SKM-1 (cell line): Measurements from ENCODE around the gene CAPG.
"Not testable (repeated sequence)": the region's sequence is repeated elsewhere in the genome, so short reads cannot be mapped to it uniquely, and the experiment has no call there.

ENCODE experiments used
- DNase-seq: peaks from one replicate; lab custom pipeline; 2025; ENCODE audit not compliant: unreplicated experiment; lab: John Stamatoyannopoulos, UW

Gene CAPG

GRCh38 chr2:85421260-85422071 lies 11.3 kb upstream of the CAPG start:
- DNase-seq, result no peak

DNA sequence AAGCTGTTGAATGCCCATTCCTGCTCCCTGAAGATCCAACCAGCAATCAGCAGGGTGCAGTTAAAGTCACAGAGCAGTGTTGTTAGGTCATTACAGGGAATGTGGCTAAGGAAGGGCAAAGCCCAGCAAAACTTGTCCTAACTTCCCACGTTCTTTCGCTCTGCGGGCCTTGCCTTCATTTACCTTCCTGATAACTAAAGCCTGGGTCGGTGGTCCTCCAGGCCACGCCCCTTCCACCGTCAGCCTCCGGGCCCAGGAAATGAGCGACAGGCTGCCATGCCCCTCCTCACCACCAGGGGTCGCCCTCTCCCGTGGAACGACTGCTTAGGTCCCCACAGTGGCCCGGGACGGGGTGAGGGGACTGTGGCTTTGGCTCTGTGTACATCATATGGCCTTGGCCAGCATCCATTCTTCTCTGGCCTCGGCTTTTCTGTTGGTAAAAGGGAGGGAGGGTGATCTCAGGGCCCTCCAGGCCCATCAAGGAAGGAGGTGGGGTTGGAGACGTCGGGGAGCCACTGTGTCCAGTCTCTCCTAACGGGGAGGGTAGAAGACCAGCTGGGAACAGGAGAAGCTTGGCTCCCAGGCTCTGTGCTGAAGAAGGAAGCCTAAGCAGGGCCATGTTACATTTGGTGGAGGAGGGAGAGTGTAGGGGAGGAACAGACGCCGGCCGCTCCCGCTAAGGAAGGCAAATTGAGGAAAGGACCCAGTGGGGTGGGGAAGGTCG lies 10.5 kb upstream of the CAPG start:
- DNase-seq, result peak; percentile 88

DNA sequence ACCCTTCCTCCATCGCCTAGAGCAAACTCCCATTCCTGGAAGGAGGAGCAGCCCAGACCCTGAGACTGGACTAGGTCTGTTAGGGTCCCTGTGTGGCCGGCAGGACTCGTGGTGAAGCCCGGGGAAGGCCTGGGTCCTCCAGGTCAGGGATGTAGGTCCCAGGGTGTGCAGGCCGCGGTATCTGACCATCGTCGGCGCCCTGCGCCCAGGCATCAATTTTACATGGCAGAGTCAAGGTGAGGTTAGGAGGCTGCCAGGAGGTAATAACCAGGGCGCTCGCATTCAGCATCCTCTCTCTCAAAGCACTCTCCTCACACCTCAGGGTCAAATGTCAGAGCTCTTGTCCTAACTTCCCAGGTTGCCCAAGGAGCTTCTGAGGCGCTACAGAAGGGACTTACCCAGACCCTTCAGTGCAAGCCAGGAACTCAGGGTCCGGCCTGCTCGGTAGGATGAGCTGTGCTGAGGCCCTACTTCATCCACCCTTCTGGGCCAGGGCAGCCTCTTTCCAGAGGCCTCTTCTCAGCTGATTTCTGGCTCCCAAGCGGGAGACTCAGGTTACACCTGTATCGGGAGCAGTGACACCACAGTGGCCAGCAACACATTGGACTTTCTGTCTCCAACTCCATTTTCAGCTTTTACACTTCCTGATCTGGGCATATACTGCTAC lies 9.0 kb upstream of the CAPG start:
- no peak for DNase-seq

GRCh38 chr2:85418132-85419008 lies 8.2 kb upstream of the CAPG start, which contains the start of gene SH2D6:
Gene SH2D6 (plus strand): TSS chr2:85418714. CDS start chr2:85429466, 10,752 bp downstream.
- DNase-seq, result peak; percentile 93

- no peak for DNase-seq
Observed at GRCh38 chr2:85415980-85416650, 5.9 kb upstream of the CAPG start.

DNA sequence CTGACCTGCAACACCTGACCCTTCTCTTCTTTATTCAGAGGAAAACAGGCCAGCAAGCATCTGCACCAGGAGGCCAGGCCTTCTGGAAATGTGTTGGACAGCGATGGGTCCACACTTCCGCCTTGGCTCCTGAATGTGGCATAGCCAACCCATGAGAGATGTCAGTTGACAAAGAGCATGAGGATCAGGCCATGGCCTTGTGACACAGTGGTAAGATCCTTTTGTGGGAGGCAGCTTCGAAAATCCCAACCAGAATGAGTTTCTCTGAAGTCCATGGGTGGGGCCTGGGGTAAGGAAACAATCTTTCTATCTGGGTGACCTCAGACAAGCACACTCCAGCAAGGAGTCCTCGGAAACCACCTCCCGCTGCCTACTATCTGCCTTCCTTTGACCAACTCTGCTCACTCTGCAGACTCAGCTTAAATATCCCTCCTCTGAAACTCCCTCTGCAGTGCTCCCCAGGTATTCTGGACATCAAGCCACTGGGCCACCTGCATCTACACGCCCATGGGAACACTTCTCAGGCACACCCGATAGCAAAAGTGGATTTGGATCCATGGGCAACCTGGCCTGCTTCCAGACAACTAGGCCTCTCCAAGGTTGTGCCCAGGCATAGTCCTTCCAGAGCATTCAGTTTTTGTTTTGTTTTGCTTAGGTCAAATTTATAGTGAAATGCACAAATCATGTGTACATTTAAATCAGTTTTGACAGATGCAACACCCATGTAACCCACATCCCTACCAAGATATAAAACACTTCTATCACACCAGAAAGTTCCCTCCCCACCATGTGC lies 4.8 kb upstream of the CAPG start:
- no peak for DNase-seq

GRCh38 chr2:85414421-85414759 lies 4.2 kb upstream of the CAPG start:
- not testable (repeated sequence) for DNase-seq

DNA sequence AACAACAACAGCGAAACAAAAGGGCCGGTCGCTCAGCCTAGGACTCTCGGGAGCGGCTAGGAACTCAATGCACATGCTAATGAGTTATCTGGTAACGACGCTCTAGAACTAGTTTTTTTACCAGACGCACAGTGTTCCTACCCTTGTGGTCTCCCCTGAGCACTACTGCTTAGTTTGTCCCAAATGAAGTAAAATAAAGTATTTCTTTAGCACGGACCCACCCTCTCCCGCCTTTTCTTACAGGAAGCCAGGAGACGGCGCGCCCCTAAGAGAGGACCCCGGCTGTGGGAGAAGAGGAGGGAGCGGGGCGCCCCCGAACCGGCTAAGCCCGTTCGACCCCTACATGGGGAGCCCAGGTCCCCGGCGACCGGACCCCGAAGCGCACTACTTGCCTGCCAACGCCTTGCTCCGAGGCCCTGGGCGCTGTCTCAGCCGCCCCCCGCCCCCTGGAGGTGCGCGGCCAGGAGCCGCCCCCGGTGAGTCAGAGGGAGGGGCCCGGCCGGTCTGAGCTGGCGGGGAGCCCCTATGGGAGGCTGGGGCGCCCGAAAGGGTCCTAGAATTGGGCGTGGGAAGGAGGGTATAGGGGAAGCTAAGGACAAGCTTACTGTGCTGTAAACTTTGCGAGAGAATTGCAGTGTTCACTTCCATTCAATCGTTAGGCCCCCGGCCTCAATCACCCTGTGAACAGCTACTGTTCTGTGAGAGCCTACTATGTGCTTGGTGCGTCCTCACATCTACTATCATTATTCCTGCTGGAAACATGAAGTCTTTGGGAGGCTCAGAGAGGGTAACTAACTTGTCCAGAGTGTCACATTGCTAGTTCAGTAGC lies 3.6 kb upstream of the CAPG start:
- DNase-seq, result no peak

GRCh38 chr2:85411405-85411748 lies 1.2 kb upstream of the CAPG start:
- no peak for DNase-seq

DNA sequence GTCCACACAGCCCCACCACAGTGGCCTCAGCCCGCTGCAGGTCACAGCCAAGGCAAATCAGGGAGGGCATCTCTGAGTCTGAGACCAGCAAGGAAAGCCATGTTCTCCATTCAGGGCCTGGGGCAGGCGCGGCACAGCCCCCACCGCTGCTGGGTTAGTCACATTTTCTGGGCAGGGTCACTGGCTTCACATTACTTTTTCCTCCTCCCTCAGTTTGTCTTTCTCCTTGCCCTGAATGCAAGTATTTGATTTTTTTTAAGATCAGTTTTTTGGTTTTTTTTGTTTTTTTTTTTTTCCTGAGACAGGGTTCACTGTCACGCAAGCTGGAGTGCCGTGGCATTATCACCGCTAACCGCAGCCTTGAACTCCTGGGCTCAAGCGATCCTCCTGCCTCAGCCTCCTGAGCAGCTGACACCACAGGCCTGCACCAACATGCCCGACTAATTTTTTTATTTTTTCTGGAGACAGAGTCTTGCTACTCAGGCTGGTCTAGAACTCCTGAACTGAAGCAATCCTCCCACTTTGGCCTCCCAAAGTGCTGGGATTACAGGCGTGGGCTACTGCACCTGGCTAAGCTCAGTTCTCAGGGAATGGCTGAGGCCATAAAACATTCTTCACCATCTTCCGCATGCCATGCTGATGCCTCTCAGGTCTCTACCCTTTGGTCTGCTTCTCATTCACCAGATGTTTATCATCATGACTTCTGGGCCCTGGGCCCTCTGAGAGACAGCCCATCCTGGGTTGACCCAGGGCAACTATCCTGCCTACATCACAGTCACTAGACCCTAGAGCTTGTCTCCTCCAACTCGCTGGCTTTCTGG lies 628 bp upstream of the CAPG start:
- no peak for DNase-seq

- DNase-seq, result peak; percentile 97
Observed at GRCh38 chr2:85405201-85406059, 4.7 kb downstream of the CAPG start.

- peak; percentile 90 for DNase-seq
Observed at GRCh38 chr2:85401844-85402243, 8.3 kb downstream of the CAPG start.

DNA sequence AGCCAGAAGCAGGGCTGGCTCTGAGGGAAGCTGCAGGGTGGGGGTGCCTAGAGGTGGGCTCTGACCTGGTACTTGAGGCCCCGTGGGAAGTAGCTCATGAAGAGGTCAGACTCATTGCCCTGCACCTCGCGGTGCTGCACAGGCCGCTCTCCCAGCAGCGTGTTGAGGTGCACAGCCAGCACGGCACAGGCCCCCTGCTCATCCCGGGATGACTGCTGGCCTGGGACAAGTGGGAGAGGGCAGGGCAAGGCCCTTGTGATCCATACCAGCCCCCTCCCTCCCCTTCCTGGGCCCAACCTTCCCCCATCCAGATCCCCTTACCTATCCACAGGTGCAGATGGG lies 8.7 kb downstream of the CAPG start:
- no peak for DNase-seq

- no peak for DNase-seq
Observed at GRCh38 chr2:85400541-85401463, 9.4 kb downstream of the CAPG start.

GRCh38 chr2:85400023-85400422 lies 10.1 kb downstream of the CAPG start:
- no peak for DNase-seq

- no peak for DNase-seq
Observed at GRCh38 chr2:85399183-85399455, 11.0 kb downstream of the CAPG start.
